Measurements from ENCODE around the gene RANBP1. TPM values are rescaled to one million over a fixed set of nuclear protein-coding genes. Genes with fewer than 3 reads are reported as not detected.

RANBP1 gene
- total and polyA plus RNA-seq, 9 of the 15 experiments (the other 6 are each of a cell fraction or from before 2014, with no cell fraction given) = 162 to 2,891 (median 1,289) TPM

- WGBS (ENCODE audit: insufficient coverage, low coverage, missing lambda C conversion rate) = 2% methylated on average over 10 of the region's 10 CpGs
- no peak for ATAC-seq
- in situ Hi-C loops (cut with MboI) = loop anchor here (25.0 kb wide), 1 partner anchor 527 kb away; no protein-coding TSS in a partner anchor
- TF ChIP-seq CBX2 (IDR thresholded peaks at IDR 0.05; ENCODE audit: insufficient read depth, low read length, poor library complexity, severe bottlenecking) = no peak
- TF ChIP-seq ZNF212 (CRISPR knock-in tag; IDR thresholded peaks at IDR 0.05) = no peak
- TF ChIP-seq STAG1 (CRISPR knock-in tag; IDR thresholded peaks at IDR 0.05; ENCODE audit: borderline replicate concordance) = 0 out of 2 replicates have a peak, but pooled peaks have one; percentile 18
- no peak for TF ChIP-seq JUND (IDR thresholded peaks at IDR 0.05; ENCODE audit: borderline replicate concordance, low read depth, low read length)
- TF ChIP-seq JUND (tag; IDR thresholded peaks at IDR 0.05; ENCODE audit: borderline replicate concordance, low read depth, low read length) = no peak
- no peak for TF ChIP-seq ZBTB34 (CRISPR knock-in tag; IDR thresholded peaks at IDR 0.05)
- TF ChIP-seq TARDBP (IDR thresholded peaks at IDR 0.05) = no peak
- peak; percentile 58; the same call in 1 of the 2 replicates for TF ChIP-seq ZC3H4 (CRISPR knock-in tag; IDR thresholded peaks at IDR 0.05; ENCODE audit: borderline replicate concordance)
- TF ChIP-seq PCBP1 (IDR thresholded peaks at IDR 0.05; ENCODE audit: low read depth, low read length, poor library complexity, severe bottlenecking) = peak; percentile 31
- TF ChIP-seq GTF2F1 (IDR thresholded peaks at IDR 0.05; ENCODE audit: low read depth, low read length) = no peak
- no peak for TF ChIP-seq THAP12 (CRISPR knock-in tag; IDR thresholded peaks at IDR 0.05)
- TF ChIP-seq CBX1 (IDR thresholded peaks at IDR 0.05; ENCODE audit: low read depth) = no peak
- TF ChIP-seq HMGN3 (IDR thresholded peaks at IDR 0.05; ENCODE audit: borderline replicate concordance, extremely low read depth, insufficient read length, low read depth, low read length) = peak; percentile 14
- no peaks in the 10 kb centered on the region for H3K9me1 ChIP-seq (ENCODE audit: control insufficient read depth, insufficient read depth, low read length)
- H3K4me1 ChIP-seq (replicated peaks in 1 of 2; ENCODE audit: control insufficient read depth in 2 of 2, insufficient read depth in 2 of 2, low read length in 2 of 2) = peaks cover 0 to 43% of the 10 kb centered on the region in 2 experiments; a peak in 2 of 5 replicates
- BruUV-seq (replicated peaks) = no TSS peak
- H2AFZ ChIP-seq (ENCODE audit: low read depth, low read length) = no peak overlapping the region
- H3K79me2 ChIP-seq (ENCODE audit: control insufficient read depth, insufficient read depth, low read length) = no peaks in the 10 kb centered on the region
- intact Hi-C loops (cut with micrococcal nuclease) = no loop called here
- no peak overlapping the region for H3K9ac ChIP-seq (ENCODE audit: insufficient read depth in 1 of 2, low read depth in 2 of 2, low read length in 2 of 2)
- H4K20me1 ChIP-seq (replicated peaks; ENCODE audit: control insufficient read depth, insufficient read depth, low read length) = peaks cover 28% of the 10 kb centered on the region
- no peak for DNase-seq (ENCODE audit: extremely low read depth in 1 of 4, low spot score in 3 of 4)
- no peak overlapping the region for H3K4me2 ChIP-seq (ENCODE audit: insufficient read depth, low read length)
- POLR2A ChIA-PET = interaction anchor here (0.5 to 1.1 kb wide), 4 partner anchors 31 to 101 kb away, joined by 3 to 5 read pairs (median 3); no protein-coding TSS in a partner anchor
- no peak overlapping the region for H3K4me3 ChIP-seq
- H3K27me3 ChIP-seq (ENCODE audit: control insufficient read depth in 2 of 2, insufficient read depth in 2 of 2, low read length in 2 of 2) = peaks cover 17 to 48% of the 10 kb centered on the region in 2 experiments; a peak in 4 of 5 replicates
- FAIRE-seq = no peak
- H3K27ac ChIP-seq (ENCODE audit: extremely low read depth, low read depth, low read length) = no peak overlapping the region
- H3K9me3 ChIP-seq (replicated peaks; ENCODE audit: control insufficient read depth, insufficient read depth, low read depth, low read length) = peaks cover 6% of the 10 kb centered on the region
- CTCF ChIA-PET (ENCODE audit: low intra/inter-chr PET ratio) = interaction anchor here (0.9 to 5.5 kb wide), 4 partner anchors 108 to 296 kb away, joined by 3 to 126 read pairs (median 4); partner anchors contain the start of gene RTN4R
- no peaks in the 10 kb centered on the region for H3K36me3 ChIP-seq (ENCODE audit: control insufficient read depth, insufficient read depth, low read length)
Observed at GRCh38 chr22:20160041-20160440, 44.1 kb downstream of the RANBP1 start.

Measured in K562 (cell line).